Activated CD4-positive, alpha-beta T cell treated with anti-CD3 and anti-CD28 coated beads, Interleukin-2, amount 50 U/mL, for 24 hours (primary cell): ENCODE data around the gene UBR2.
"Not testable (repeated sequence)": the region's sequence is repeated elsewhere in the genome, so short reads cannot be mapped to it uniquely, and the experiment has no call there.

Experiments used
- DNase-seq, 2 donors: peaks; one replicate each; pipeline ENCODE4 v3.0.0-alpha.2; 2020; ENCODE audit warnings: low read depth in 1 of 2, low spot score in 1 of 2

Gene UBR2

DNA sequence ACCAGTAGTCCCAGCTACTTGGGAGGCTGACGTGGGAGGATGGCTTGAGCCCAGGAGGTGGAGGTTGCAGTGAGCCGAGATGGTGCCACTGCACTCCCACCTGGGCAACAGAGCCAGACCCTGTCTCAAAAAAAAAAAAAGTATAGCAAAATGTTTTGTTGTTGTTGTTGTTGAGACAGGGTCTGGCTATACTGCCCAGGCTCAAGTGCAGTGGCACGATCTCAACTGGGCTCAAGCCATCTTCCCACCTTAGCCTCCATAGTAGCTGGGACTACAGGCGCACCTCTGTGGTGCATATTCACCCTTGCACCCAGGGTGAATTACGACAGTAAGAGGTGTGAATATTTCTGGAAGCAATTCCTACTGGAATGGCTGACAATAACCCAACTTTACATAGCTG lies 11.4 kb upstream of the UBR2 start:
- no peak for DNase-seq

DNA sequence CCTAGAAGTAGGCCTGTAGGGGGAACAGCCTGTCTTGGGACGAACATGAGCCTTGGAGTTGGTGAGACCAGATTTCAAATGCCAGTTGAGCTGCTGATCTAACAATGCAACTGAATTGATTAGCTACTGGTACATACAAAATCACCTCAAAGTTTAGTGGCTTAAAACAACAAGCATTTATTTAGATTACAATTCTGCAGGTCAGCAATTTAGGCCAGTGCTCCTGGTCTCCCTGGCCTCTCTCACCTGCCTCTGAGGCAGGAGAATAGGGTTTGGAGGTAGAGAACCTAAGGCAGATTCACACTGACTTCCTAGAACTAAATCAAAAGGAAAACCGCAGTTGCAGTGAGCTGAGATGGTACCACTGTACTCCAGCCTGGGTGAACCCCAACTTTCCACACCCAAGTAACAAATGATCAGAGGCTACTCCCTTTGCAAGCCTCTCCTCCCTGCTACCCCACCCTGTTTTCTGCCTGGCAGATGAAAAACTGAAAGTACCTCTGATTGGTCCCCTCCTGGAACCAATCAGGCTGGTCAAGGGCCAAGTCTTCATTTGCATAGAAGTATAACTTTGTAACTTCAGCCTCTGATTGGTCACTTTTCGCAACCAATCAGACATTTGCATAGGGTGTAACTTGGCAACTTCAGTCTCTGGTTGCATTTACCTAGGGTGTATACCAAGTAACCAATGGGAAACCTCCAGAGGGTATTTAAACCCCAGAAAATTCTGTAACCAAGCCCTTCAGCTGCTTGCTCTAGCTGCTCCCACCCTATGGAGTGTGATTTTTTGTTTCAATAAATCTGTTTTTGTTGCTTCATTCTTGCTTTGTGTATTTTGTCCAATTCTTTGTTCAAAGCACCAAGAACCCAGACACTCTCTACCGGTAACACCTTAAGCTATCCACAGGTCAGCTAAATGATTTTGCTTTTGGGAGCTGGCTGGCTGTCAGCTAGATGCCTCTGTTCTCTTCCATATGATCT lies 8.1 kb upstream of the UBR2 start:
- DNase-seq = no peak

- no peak for DNase-seq
Observed at GRCh38 chr6:42556462-42556861, 7.4 kb upstream of the UBR2 start.

- DNase-seq = not testable (repeated sequence)
Observed at GRCh38 chr6:42559276-42559675, 4.6 kb upstream of the UBR2 start.

DNA sequence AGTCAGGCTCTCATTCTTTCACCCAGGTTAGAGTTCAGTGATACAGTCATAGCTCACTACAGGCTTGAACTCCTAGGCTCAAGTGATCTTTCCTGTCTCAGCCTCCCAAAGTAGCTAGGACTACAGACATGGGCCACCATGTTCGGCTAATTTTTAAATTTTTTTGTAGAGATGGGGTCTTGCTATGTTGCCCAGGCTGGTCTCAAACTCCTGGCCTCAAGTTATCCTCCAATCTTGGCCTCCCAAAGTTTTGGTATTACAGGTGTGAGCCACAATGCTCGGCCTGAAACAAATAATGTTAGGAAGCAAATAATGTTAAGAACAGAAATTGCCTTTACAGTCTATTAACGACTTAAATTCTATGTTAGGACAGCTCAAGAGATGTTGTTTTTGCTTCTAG lies 1.8 kb upstream of the UBR2 start:
- DNase-seq = no peak

DNA sequence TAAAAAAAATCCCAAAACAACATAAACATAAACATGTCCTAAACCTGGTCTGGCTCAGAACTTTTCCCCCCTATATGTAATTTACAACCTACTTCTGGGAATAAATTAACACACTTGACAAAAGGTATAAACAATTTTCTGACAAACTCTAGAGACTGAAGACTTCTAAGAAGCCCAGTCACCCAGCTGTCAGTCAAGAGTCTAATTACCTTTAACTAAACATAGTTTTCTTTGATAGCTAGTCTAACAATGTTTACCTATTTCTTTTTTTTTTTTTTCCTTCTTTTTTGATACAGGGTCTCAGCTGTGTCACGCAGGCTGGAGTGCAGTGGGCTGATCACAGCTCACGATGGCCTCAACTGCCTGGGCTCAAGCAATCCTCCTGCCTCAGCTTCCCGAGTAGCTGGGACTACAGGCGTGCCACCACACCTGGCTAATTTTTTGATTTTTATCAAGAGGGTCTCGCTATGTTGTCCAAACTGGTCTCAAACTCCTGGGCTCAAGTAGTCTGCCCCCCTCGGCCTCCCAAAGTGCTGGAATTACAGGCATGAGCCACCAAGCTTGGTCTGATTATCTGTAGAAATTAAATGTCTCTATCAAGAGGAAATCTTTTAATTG lies 932 bp upstream of the UBR2 start:
- no peak for DNase-seq

GRCh38 chr6:42564506-42564825 lies 637 bp downstream of the UBR2 start:
- DNase-seq = no peak

DNA sequence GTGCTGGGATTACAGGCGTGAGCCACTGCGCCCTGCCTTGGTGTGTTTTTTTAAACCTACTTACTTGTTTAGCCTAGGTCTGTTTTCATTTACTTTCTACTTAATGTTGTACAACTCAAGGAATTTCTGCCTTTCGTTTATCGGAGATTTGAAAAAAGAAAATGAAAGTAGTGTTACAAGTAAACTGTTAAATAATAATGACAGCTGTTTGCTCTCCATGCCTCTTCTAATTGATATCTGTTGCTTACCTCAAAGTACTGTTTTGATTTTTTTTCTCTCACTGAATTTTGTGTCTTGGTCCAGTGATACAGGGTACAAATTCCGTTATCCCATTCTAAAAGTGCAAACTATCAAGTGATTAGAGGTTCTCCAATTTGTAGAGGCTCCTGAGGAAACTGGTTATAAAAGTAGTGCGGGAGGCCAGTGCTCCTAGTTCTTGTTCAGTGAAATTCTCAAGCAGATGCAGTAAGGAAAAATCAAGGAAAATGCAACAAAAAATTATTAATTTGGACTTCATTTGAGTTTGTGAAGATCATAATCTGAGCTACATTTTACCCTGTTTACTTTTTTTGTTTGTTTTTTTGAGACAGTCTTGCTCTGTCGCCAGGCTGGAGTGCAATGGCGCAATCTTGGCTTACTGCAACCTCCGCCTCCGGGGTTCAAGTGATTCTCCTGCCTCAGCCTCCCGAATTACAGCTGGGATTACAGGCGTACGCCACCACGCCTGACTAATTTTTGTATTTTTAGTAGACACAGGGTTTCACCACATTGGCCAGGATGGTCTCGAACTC lies 2.2 kb downstream of the UBR2 start:
- DNase-seq = no peak

DNA sequence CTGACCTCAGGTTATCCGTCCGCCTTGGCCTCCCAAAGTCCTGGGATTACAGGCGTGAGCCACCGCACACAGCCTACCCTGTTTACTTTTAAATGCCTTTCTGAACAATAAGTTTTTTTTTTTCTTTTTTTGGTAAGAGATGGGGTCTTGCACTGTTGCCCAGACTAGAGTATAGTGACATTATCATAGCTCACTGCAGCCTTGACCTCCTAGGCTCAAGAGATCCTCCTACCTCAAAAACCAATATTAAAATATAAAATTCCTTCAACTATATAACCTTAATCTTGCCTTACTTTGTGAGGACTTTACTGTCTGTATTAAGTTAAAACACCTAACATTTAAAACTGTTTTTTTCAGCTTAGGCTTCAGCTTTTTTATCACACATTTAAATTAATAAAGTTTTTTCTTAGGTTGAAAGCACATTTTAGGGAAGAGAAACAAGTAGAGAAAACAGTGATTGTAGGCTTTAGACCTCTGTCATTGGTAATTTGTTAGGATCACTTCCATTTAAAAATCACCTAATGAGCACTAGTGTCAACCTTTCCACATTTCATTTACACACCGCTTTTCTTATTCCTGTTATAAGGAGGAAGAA lies 2.9 kb downstream of the UBR2 start:
- DNase-seq = no peak

- not testable (repeated sequence) for DNase-seq
Observed at GRCh38 chr6:42567237-42567636, 3.4 kb downstream of the UBR2 start.

DNA sequence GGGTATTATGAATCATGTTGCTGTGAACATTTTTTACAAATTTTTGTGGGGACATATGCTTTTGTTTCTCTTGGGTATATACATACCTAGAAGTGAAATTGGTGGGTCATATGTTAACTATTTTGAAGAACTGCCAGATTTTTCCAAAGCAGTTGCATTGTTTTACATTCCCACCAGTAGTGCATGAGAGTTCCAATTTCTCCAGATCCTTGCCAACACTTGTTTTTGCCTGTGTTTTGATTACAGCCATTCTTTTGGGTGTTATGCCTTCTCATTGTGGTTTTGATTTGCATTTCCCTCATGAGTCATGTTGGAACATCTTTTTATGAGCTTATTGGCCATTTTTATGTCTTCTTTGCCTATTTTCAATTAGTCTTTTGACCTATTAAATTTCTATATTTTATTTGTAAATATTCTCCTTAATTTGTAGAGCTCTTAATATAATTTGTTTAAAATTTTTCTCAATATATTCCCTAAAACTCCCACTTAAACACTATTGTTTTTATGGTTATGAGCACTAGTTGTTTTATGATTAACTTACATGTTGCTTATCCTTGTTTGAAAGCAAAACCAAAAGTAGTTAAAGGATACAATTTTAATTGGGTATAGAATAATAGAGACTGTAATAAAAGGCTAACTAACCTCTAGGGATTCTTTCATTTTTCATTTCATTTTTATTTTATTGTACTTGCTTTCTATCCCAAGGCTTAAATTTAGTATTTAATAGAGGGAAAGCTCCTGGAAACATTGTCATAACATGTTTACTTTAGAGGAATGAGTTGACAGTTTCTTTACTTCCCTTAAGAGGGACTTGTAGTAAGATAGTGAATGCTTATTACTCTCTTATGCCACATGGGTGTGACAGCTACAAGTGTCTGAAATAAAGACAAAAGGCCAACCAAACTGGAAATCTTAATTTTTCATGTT lies 5.5 kb downstream of the UBR2 start:
- DNase-seq = no peak

GRCh38 chr6:42571611-42572342 lies 7.9 kb downstream of the UBR2 start:
- DNase-seq = no peak

GRCh38 chr6:42572523-42572922 lies 8.7 kb downstream of the UBR2 start:
- no peak for DNase-seq

DNA sequence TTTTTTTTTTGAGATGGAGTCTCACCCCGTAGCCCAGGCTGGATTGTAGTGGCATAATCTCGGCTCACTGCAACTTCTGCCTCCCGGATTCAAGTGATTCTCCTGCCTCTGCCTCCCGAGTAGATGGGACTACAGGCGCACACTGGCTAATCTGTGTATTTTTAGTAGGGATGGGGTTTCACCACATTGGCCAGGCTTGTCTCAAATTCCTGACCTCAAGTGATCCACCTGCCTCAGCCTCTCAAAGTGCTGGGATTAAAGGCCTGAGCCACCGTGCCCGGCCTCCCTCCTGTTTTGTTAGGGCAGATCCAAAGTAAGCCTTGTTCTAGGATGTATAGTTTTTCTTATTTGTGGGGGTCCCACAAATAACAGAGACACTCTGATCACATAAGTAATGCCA lies 12.7 kb downstream of the UBR2 start:
- not testable (repeated sequence) for DNase-seq

DNA sequence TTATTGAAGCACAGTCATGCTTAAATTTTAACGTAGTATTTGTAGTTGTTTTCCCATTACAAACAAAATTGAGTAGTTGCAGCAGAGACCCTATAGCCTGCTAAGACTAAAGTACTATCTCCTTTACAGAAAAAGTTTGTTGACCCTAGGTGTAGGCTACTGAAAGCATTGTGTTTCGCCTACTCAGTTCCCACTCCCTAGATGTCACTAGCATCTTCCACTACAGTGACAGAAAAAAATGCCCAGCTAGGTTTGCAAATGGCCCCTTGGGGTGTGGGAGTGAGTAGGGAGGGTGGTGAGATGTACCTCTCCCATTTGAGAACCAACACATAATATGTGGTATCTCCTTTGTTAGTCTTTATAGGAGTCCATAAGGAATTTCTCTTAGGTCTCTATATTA lies 34.5 kb downstream of the UBR2 start:
- DNase-seq = no peak

GRCh38 chr6:42599558-42599957 lies 35.7 kb downstream of the UBR2 start:
- DNase-seq = no peak

- no peak for DNase-seq
Observed at GRCh38 chr6:42604150-42604549, 40.3 kb downstream of the UBR2 start.

DNA sequence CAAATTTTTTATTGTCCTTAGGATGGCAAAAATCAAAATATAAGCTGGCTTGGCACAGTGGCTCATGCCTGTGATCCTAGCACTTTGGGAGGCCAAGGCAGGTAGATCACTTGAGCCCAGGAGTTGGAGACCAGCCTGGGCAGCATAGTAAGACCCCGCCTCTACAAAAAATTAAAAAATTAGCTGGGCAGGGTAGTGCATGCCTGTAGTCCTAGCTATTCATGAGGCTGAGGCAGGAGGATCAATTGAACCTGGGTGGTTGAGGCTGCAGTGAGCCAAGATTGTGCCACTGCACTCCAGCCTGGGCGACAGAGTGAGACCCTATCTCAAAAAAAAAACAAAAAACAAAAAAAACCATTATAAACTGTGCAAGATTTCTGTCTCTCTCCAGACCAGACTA lies 40.9 kb downstream of the UBR2 start:
- DNase-seq = not testable (repeated sequence)

DNA sequence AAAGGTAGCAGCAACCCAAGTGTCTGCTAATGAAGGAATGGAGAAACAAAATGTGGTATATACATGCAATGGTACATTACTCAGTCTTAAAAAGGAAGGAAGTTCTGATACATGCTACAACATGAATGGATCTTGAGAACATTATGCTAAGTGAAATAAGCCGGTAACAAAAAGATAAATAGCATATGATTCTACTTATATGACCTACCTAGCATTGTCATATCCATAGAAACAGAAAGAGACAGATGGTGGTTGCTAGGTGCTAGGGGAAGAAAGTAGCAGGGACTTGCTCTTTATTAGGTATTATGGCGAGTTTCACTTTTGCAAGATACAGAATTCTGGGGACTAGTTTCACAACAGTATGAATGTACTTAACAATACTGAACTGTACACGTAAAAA lies 46.6 kb downstream of the UBR2 start:
- DNase-seq = no peak

- no peak for DNase-seq
Observed at GRCh38 chr6:42615518-42615917, 51.7 kb downstream of the UBR2 start.
